GM11168 (cell line): ENCODE measurements around the gene CPLX4.

Experiments used
- in situ Hi-C: fragments of 300-500 bp; cut with MboI; formaldehyde crosslinking; loops from one replicate; pipeline ENCODE4 v1.12.0; 2022; ENCODE audit warnings: low sequenced_read_pairs; ENCODE audit not compliant: unreplicated experiment

The CPLX4 gene

GRCh38 chr18:59308248-59308937 is 10.1 kb downstream of the CPLX4 start:
- in situ Hi-C loops: no loop called here

- in situ Hi-C loops: no loop called here
Observed at GRCh38 chr18:59306640-59307039, 11.8 kb downstream of the CPLX4 start.

- in situ Hi-C loops: no loop called here
Observed at GRCh38 chr18:59305295-59305694, 13.2 kb downstream of the CPLX4 start.

GRCh38 chr18:59303656-59304195 is 14.7 kb downstream of the CPLX4 start:
- in situ Hi-C loops: no loop called here

- in situ Hi-C loops: no loop called here
Observed at GRCh38 chr18:59303006-59303405, 15.4 kb downstream of the CPLX4 start.

GRCh38 chr18:59301929-59302328 is 16.5 kb downstream of the CPLX4 start:
- in situ Hi-C loops: no loop called here

- in situ Hi-C loops: no loop called here
Observed at GRCh38 chr18:59300676-59301285, 17.7 kb downstream of the CPLX4 start.

GRCh38 chr18:59298871-59299270 is 19.6 kb downstream of the CPLX4 start:
- in situ Hi-C loops: no loop called here

- in situ Hi-C loops: no loop called here
Observed at GRCh38 chr18:59293317-59293716, 25.1 kb downstream of the CPLX4 start.

GRCh38 chr18:59286341-59286740 is 32.1 kb downstream of the CPLX4 start:
- in situ Hi-C loops: no loop called here

GRCh38 chr18:59282341-59282740 is 36.1 kb downstream of the CPLX4 start:
- in situ Hi-C loops: no loop called here

- in situ Hi-C loops: no loop called here
Observed at GRCh38 chr18:59279722-59280121, 38.7 kb downstream of the CPLX4 start.

GRCh38 chr18:59279193-59279592 is 39.3 kb downstream of the CPLX4 start:
- in situ Hi-C loops: no loop called here

- in situ Hi-C loops: no loop called here
Observed at GRCh38 chr18:59278793-59279192, 39.7 kb downstream of the CPLX4 start.

- in situ Hi-C loops: no loop called here
Observed at GRCh38 chr18:59276047-59276446, 42.4 kb downstream of the CPLX4 start.

- in situ Hi-C loops: no loop called here
Observed at GRCh38 chr18:59275406-59275949, 43.0 kb downstream of the CPLX4 start.

- in situ Hi-C loops: no loop called here
Observed at GRCh38 chr18:59274533-59274928, 43.9 kb downstream of the CPLX4 start.

GRCh38 chr18:59273759-59274532 is 44.5 kb downstream of the CPLX4 start:
- in situ Hi-C loops: no loop called here

GRCh38 chr18:59272891-59273758 is 45.3 kb downstream of the CPLX4 start, which contains the start of gene RAX:
RAX (minus strand) TSS chr18:59273454; CDS start chr18:59273206, 248 bp downstream.
- in situ Hi-C loops: no loop called here
